Central memory CD4-positive, alpha-beta T cell (primary cell): ENCODE data around the gene AMY2A.
"Not testable (repeated sequence)": the region's sequence is repeated elsewhere in the genome, so short reads cannot be mapped to it uniquely, and the experiment has no call there.

Experiments
- DNase-seq: peaks from one replicate; pipeline ENCODE4 v3.0.0; 2022
- total RNA-seq, 3 experiments: gene quantifications; one replicate each; lab custom pipeline; 2026; lab: John Stamatoyannopoulos, UW

Gene AMY2A
- 0 to 0.07 (median 0.05) reads per million in 3 experiments for total RNA-seq

- DNase-seq = not testable (repeated sequence)
These were observed at the start of gene AMY2A for GRCh38 chr1:103616994-103617477. TSS of gene AMY2A (plus strand) at chr1:103617427. CDS start at chr1:103617441, 14 bp downstream.

- no peak for DNase-seq
These were observed 47.7 kb upstream of the AMY2A start for GRCh38 chr1:103569493-103569892.

- not testable (repeated sequence) for DNase-seq
These were observed 45.9 kb upstream of the AMY2A start, which contains the start of gene AMY2B for GRCh38 chr1:103571289-103571688. TSS of gene AMY2B (plus strand) at chr1:103571589. CDS start at chr1:103571603, 14 bp downstream.

- no peak for DNase-seq
These were observed 41.2 kb upstream of the AMY2A start for GRCh38 chr1:103576065-103576464.

GRCh38 chr1:103576784-103577183, 40.4 kb upstream of the AMY2A start:
- DNase-seq = not testable (repeated sequence)

GRCh38 chr1:103582464-103582863, 34.8 kb upstream of the AMY2A start:
- DNase-seq = no peak

GRCh38 chr1:103583887-103584286, 33.3 kb upstream of the AMY2A start:
- DNase-seq = no peak

GRCh38 chr1:103584537-103584936, 32.7 kb upstream of the AMY2A start:
- no peak for DNase-seq

- not testable (repeated sequence) for DNase-seq
These were observed 14.5 kb upstream of the AMY2A start for GRCh38 chr1:103602740-103603139.

- DNase-seq = no peak
These were observed 865 bp upstream of the AMY2A start for GRCh38 chr1:103616362-103616761.

GRCh38 chr1:103627436-103627835, 10.2 kb downstream of the AMY2A start:
- DNase-seq = not testable (repeated sequence)

- not testable (repeated sequence) for DNase-seq
These were observed 24.0 kb downstream of the AMY2A start for GRCh38 chr1:103641194-103641593.

GRCh38 chr1:103643908-103644307, 26.7 kb downstream of the AMY2A start:
- DNase-seq = not testable (repeated sequence)

GRCh38 chr1:103650305-103650704, 33.1 kb downstream of the AMY2A start:
- not testable (repeated sequence) for DNase-seq

GRCh38 chr1:103650889-103651288, 33.7 kb downstream of the AMY2A start:
- DNase-seq = not testable (repeated sequence)

- DNase-seq = not testable (repeated sequence)
These were observed 36.9 kb downstream of the AMY2A start for GRCh38 chr1:103654133-103654532.

GRCh38 chr1:103655460-103655859, 38.2 kb downstream of the AMY2A start, which contains the start of gene AMY1A:
TSS of gene AMY1A (plus strand) at chr1:103655760. CDS start at chr1:103656331, 571 bp downstream.
- DNase-seq = not testable (repeated sequence)
